PC-9 (cell line): ENCODE measurements around the gene INPP5A. TPM values are rescaled to one million over a fixed set of nuclear protein-coding genes. Genes with fewer than 3 reads are reported as not detected.

Experiments used
- BruUV-seq: library from RNA; stranded (reverse); fragments of 400-500 nt; replicated peaks from 2 replicates; lab custom pipeline; 2021; lab: Mats Ljungman, UMichigan
- CTCF ChIA-PET: fragments of 300-600 bp; sonication (Branson Sonifier 250); formaldehyde crosslinking; loops from one replicate; lab custom pipeline; 2022; ENCODE audit warnings: antibody characterized with exemption; lab: Charles Lee
- POLR2A ChIA-PET: fragments of 300-600 bp; sonication (Branson Sonifier 250); formaldehyde crosslinking; loops from one replicate; lab custom pipeline; 2022; ENCODE audit warnings: antibody characterized with exemption; ENCODE audit not compliant: unreplicated experiment; lab: Charles Lee
- DNase-seq, 2 experiments: peaks; one replicate each; pipeline versions ENCODE4 v3.0.0 to v3.0.0-alpha.2; 2015 to 2022; ENCODE audit warnings: mixed read lengths in 1 of 2
- H2AFZ ChIP-seq: fragments of 200-600 bp; sonication (generic); 2 replicates; pipeline ENCODE4 v1.8.1; 2017; ENCODE audit warnings: antibody characterized with exemption
- H3F3A ChIP-seq: fragments of 200-600 bp; sonication (generic); 2 replicates; pipeline ENCODE4 v1.8.1; 2017; ENCODE audit warnings: antibody characterized with exemption, mild to moderate bottlenecking, low read depth; ENCODE audit not compliant: insufficient read depth
- H3K27ac ChIP-seq: fragments of 200-600 bp; sonication (generic); 2 replicates; pipeline ENCODE4 v1.6.1; 2016; ENCODE audit warnings: mixed run types
- H3K27me3 ChIP-seq: fragments of 200-600 bp; sonication (generic); 2 replicates; pipeline ENCODE4 v1.6.1; 2016; ENCODE audit warnings: low read depth, mixed run types; ENCODE audit not compliant: insufficient read depth
- H3K36me3 ChIP-seq: fragments of 200-600 bp; sonication (generic); 2 replicates; pipeline ENCODE4 v1.6.1; 2016; ENCODE audit warnings: low read depth, mixed run types
- H3K4me1 ChIP-seq: fragments of 200-600 bp; sonication (generic); replicated peaks from 2 replicates; pipeline ENCODE4 v1.6.1; 2016; ENCODE audit warnings: mixed run types; ENCODE audit not compliant: insufficient read depth
- H3K4me2 ChIP-seq: fragments of 200-600 bp; sonication (generic); 2 replicates; pipeline ENCODE4 v1.6.1; 2017; ENCODE audit warnings: mixed run types
- H3K4me3 ChIP-seq: fragments of 200-600 bp; sonication (generic); 2 replicates; pipeline ENCODE4 v1.6.1; 2016; ENCODE audit warnings: mixed run types
- H3K79me2 ChIP-seq: fragments of 200-600 bp; sonication (generic); 2 replicates; pipeline ENCODE4 v1.6.1; 2017; ENCODE audit warnings: low read depth, mixed run types
- H3K9me2 ChIP-seq: fragments of 200-600 bp; sonication (generic); 2 replicates; pipeline ENCODE4 v1.8.1; 2017; ENCODE audit warnings: mild to moderate bottlenecking; ENCODE audit not compliant: insufficient read depth
- H3K9me3 ChIP-seq: fragments of 200-600 bp; sonication (generic); 2 replicates; pipeline ENCODE4 v1.8.1; 2016; ENCODE audit warnings: low read depth; ENCODE audit not compliant: insufficient read depth
- H4K20me1 ChIP-seq: fragments of 200-600 bp; sonication (generic); 2 replicates; pipeline ENCODE4 v1.8.1; 2017; ENCODE audit not compliant: insufficient read depth
- EZH2 ChIP-seq: fragments of 200-600 bp; sonication (generic); IDR thresholded peaks from 2 replicates; pipeline ENCODE4 v1.8.0; 2017; ENCODE audit warnings: antibody characterized with exemption, low read depth
- intact Hi-C: fragments of 100-400 bp; cut with micrococcal nuclease; formaldehyde crosslinking; loops from one replicate; pipeline ENCODE4 v1.10.0; 2022; ENCODE audit not compliant: unreplicated experiment
- total RNA-seq: library from RNA; stranded (reverse); gene quantifications from 2 replicates; pipeline ENCODE4 v1.2.3, GENCODE V29; 2021
- TF ChIP-seq, protein P1 (sequence below): fragments of 200-600 bp; sonication (generic); conservative IDR thresholded peaks from 2 replicates; pipeline ENCODE4 v1.6.1; 2017; ENCODE audit warnings: mixed run types, antibody characterized with exemption, mild to moderate bottlenecking, moderate library complexity

The INPP5A gene
- total RNA-seq, 1 experiment from 2014 or later: 18.4 TPM

GRCh38 chr10:132636358-132636757 lies 98.8 kb downstream of the INPP5A start:
- Histone ChIP-seq H3K4me1 (no peaks in the 10 kb centered on the region), H3K27ac (no peak overlapping the region), H4K20me1 (peaks cover 3% of the 10 kb centered on the region), H3F3A (no peaks in the 10 kb centered on the region), H3K79me2 (no peaks in the 10 kb centered on the region), H3K36me3 (no peaks in the 10 kb centered on the region), H2AFZ (no peak overlapping the region), H3K9me3 (no peaks in the 10 kb centered on the region), H3K9me2 (no peaks in the 10 kb centered on the region), H3K4me3 (no peak overlapping the region), H3K4me2 (no peak overlapping the region), H3K27me3 (no peaks in the 10 kb centered on the region)
- ChIA-PET CTCF (no interaction called here), POLR2A (no interaction called here)
- no TSS peak for BruUV-seq
- intact Hi-C loops: loop anchor here (2.0 to 10.0 kb wide), 4 partner anchors 44 to 252 kb away; partner anchors contain the start of gene INPP5A
- DNase-seq: no peak
- TF ChIP-seq, protein P1, sequence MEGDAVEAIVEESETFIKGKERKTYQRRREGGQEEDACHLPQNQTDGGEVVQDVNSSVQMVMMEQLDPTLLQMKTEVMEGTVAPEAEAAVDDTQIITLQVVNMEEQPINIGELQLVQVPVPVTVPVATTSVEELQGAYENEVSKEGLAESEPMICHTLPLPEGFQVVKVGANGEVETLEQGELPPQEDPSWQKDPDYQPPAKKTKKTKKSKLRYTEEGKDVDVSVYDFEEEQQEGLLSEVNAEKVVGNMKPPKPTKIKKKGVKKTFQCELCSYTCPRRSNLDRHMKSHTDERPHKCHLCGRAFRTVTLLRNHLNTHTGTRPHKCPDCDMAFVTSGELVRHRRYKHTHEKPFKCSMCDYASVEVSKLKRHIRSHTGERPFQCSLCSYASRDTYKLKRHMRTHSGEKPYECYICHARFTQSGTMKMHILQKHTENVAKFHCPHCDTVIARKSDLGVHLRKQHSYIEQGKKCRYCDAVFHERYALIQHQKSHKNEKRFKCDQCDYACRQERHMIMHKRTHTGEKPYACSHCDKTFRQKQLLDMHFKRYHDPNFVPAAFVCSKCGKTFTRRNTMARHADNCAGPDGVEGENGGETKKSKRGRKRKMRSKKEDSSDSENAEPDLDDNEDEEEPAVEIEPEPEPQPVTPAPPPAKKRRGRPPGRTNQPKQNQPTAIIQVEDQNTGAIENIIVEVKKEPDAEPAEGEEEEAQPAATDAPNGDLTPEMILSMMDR: no peak

DNA sequence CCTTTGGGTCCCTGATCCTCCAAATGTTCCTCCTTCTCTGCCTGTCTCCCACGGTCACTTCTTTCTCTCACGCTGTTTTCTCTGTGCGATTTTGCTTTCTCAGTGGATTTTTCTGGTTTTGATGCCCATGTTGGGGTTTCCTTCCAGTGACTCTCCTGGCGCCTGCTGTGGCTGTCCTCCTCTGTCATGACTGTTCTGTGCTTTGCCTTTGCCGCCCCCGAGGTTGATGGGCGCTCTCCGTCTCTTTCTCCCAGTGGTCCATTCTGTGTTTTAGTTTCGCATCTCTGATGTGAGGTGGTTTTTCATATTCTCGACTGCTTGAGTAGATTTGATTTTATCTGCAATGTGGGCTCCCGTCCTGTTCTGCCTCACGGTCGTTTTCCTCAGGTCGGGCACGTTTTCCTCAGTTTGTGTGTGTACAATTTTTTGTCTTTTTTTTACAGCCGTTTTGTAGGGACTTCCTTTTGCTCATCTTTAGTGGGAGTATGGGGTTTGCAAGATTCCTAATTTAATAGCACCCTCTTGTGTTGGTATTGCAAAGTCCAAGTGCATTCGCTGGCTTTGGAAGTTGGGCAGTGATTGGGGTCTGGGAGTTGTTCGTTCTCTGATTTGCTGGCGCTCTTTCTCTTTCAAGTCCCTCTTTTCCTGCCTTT lies 100.0 kb downstream of the INPP5A start:
- Histone ChIP-seq H3K27ac (no peak overlapping the region), H3K36me3 (no peaks in the 10 kb centered on the region), H4K20me1 (peaks cover 3% of the 10 kb centered on the region), H3F3A (no peaks in the 10 kb centered on the region), H3K4me2 (no peak overlapping the region), H3K4me1 (no peaks in the 10 kb centered on the region), H3K9me2 (no peaks in the 10 kb centered on the region), H3K27me3 (no peaks in the 10 kb centered on the region), H3K4me3 (no peak overlapping the region), H2AFZ (no peak overlapping the region), H3K9me3 (no peaks in the 10 kb centered on the region), H3K79me2 (no peaks in the 10 kb centered on the region)
- BruUV-seq: no TSS peak
- peak in 1 of 2 experiments; percentile 11 for DNase-seq
- intact Hi-C loops: loop anchor here (1.0 to 10.0 kb wide), 6 partner anchors 45 to 414 kb away; partner anchors contain the start of gene INPP5A
- TF ChIP-seq, protein P1: peak; percentile 71
- TF ChIP-seq EZH2: no peak
- ChIA-PET POLR2A (no interaction called here), CTCF (no interaction called here)

- Histone ChIP-seq H3K9me3 (no peaks in the 10 kb centered on the region), H3K27ac (no peak overlapping the region), H3K79me2 (no peaks in the 10 kb centered on the region), H4K20me1 (peaks cover 3% of the 10 kb centered on the region), H3K27me3 (no peaks in the 10 kb centered on the region), H3K36me3 (no peaks in the 10 kb centered on the region), H3K9me2 (no peaks in the 10 kb centered on the region), H3F3A (no peaks in the 10 kb centered on the region), H2AFZ (no peak overlapping the region), H3K4me1 (no peaks in the 10 kb centered on the region), H3K4me3 (no peak overlapping the region), H3K4me2 (no peak overlapping the region)
- ChIA-PET POLR2A (no interaction called here), CTCF (no interaction called here)
- intact Hi-C loops: loop anchor here (1.0 to 10.0 kb wide), 4 partner anchors 46 to 253 kb away; no protein-coding TSS in a partner anchor
- no TSS peak for BruUV-seq
- DNase-seq: no peak
- no peak for TF ChIP-seq EZH2
- TF ChIP-seq, protein P1: 0 out of 2 replicates have a peak, but pooled peaks have one; percentile 14
Measured at GRCh38 chr10:132638130-132638515, 100.5 kb downstream of the INPP5A start.
